Measurements from ENCODE around the gene NPLOC4. TPM values are rescaled to one million over a fixed set of nuclear protein-coding genes. Genes with fewer than 3 reads are reported as not detected.

NPLOC4 gene
- total RNA-seq, 1 donor from 2014 or later: 102 TPM

DNA sequence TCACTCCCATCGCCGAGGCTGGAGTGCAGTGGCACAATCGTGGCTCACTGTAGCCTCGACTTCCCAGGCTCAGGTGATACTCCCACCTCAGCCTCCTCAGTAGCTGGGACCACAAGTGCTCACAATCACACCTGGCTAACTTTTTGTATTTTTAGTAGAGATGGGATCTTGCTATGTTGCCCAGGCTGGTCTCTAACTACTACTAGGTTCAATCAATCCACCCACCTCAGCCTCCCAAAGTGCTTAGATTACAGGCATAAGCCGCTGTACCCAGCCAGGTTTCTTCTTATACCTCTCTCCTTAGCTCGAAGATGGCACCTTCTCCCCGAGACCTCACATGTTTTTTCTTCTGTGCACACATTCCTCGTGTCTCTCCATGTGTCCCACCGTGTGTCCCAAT lies 3.1 kb upstream of the NPLOC4 start:
- Mint-ChIP-seq H3K27ac (no peak overlapping the region), H3K36me3 (ENCODE audit: insufficient read depth) (no peaks in the 10 kb centered on the region), H3K9me3 (ENCODE audit: low read depth) (no peaks in the 10 kb centered on the region), H3K4me1 (ENCODE audit: low read depth) (peaks cover 11% of the 10 kb centered on the region), H3K4me3 (ENCODE audit: low read depth) (no peak overlapping the region), H3K27me3 (no peaks in the 10 kb centered on the region)
- TF ChIP-seq, protein P1, sequence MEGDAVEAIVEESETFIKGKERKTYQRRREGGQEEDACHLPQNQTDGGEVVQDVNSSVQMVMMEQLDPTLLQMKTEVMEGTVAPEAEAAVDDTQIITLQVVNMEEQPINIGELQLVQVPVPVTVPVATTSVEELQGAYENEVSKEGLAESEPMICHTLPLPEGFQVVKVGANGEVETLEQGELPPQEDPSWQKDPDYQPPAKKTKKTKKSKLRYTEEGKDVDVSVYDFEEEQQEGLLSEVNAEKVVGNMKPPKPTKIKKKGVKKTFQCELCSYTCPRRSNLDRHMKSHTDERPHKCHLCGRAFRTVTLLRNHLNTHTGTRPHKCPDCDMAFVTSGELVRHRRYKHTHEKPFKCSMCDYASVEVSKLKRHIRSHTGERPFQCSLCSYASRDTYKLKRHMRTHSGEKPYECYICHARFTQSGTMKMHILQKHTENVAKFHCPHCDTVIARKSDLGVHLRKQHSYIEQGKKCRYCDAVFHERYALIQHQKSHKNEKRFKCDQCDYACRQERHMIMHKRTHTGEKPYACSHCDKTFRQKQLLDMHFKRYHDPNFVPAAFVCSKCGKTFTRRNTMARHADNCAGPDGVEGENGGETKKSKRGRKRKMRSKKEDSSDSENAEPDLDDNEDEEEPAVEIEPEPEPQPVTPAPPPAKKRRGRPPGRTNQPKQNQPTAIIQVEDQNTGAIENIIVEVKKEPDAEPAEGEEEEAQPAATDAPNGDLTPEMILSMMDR (IDR thresholded peaks at IDR 0.05; ENCODE audit: unreplicated experiment): no peak
- DNase-seq (ENCODE audit: low spot score, unreplicated experiment): no peak

DNA sequence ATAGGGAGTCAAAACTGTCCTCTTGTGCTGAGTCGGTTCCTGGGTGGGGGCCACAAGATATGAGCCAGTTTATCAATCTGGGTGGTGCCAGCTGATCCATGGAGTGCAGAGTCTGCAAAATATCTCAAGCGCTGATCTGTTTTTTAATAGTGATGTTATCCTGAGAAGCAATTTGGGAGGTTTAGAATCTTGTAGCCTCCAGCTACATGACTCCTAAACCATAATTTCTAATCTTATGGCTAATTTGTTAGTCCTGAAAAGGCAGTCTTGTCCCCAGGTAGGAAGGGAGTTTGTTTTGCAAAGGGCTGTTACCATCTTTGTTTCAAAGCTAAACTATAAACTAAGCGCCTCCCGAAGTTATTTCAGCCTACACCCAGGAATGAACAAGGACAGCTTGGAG lies 1.8 kb upstream of the NPLOC4 start:
- Mint-ChIP-seq H3K4me1 (ENCODE audit: low read depth) (peaks cover 11% of the 10 kb centered on the region), H3K27me3 (no peaks in the 10 kb centered on the region), H3K4me3 (ENCODE audit: low read depth) (no peak overlapping the region), H3K36me3 (ENCODE audit: insufficient read depth) (no peaks in the 10 kb centered on the region), H3K9me3 (ENCODE audit: low read depth) (no peaks in the 10 kb centered on the region), H3K27ac (peak overlapping the region; percentile 49)
- TF ChIP-seq, protein P1 (IDR thresholded peaks at IDR 0.05; ENCODE audit: unreplicated experiment): no peak
- DNase-seq (ENCODE audit: low spot score, unreplicated experiment): no peak

DNA sequence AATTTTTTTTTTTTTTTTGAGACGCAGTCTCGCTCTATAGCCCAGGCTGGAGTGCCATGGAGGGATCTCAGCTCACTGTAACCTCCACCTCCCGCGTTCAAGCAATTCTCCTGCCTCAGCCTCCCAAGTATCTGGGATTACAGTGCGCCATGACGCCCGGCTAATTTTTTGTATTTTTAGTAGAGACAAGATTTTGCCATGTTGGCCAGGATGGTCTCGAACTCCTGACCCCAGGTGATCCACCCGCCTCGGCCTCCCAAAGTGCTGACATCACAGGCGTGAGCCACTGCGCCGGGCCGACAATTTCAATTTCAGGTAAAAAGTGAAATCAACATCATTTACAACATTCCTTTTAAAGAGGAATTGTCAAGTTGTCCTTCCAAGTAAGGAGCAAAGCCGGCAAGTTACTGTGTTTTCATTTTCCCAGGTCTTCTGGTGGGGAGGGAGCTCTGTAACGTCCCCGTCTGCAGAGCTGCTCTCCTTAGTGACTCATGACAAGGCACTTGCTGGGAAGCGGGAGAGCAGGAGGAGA lies 873 bp downstream of the NPLOC4 start:
- peaks cover 11% of the 10 kb centered on the region for H3K4me1 Mint-ChIP-seq (ENCODE audit: low read depth)
- H3K27me3 Mint-ChIP-seq: no peaks in the 10 kb centered on the region
- DNase-seq (ENCODE audit: low spot score, unreplicated experiment): no peak
- peak overlapping the region; percentile 96 for H3K27ac Mint-ChIP-seq
- peak overlapping the region; percentile 89 for H3K4me3 Mint-ChIP-seq (ENCODE audit: low read depth)
- TF ChIP-seq, protein P1 (IDR thresholded peaks at IDR 0.05; ENCODE audit: unreplicated experiment): no peak
- H3K36me3 Mint-ChIP-seq (ENCODE audit: insufficient read depth): no peaks in the 10 kb centered on the region
- H3K9me3 Mint-ChIP-seq (ENCODE audit: low read depth): no peaks in the 10 kb centered on the region

DNA sequence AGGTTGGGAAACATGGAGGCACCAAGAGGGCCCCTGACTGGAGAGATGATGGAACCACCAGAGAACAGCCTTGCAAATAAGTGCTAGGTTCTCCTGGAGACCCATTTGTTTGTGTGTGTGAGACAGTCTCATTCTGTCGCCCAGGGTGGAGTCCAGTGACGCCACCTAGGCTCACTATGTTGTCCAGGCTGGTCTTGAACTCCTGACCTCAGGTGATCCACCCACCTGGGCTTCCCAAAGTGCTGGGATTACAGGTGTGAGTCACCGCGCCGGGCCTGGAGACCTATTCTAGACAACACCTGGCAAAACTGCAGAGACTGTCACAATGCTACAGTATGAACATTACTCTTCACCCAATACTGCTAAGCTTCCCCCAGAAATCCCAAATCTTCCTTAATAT lies 1.5 kb downstream of the NPLOC4 start:
- no peaks in the 10 kb centered on the region for H3K36me3 Mint-ChIP-seq (ENCODE audit: insufficient read depth)
- H3K27ac Mint-ChIP-seq: peak overlapping the region; percentile 96
- no peak for DNase-seq (ENCODE audit: low spot score, unreplicated experiment)
- TF ChIP-seq, protein P1 (IDR thresholded peaks at IDR 0.05; ENCODE audit: unreplicated experiment): no peak
- no peaks in the 10 kb centered on the region for H3K27me3 Mint-ChIP-seq
- H3K9me3 Mint-ChIP-seq (ENCODE audit: low read depth): no peaks in the 10 kb centered on the region
- H3K4me1 Mint-ChIP-seq (ENCODE audit: low read depth): peaks cover 11% of the 10 kb centered on the region
- H3K4me3 Mint-ChIP-seq (ENCODE audit: low read depth): peak overlapping the region; percentile 89

- Mint-ChIP-seq H3K27ac (no peak overlapping the region), H3K9me3 (ENCODE audit: low read depth) (no peaks in the 10 kb centered on the region), H3K27me3 (no peaks in the 10 kb centered on the region), H3K36me3 (ENCODE audit: insufficient read depth) (peaks cover 7% of the 10 kb centered on the region), H3K4me1 (ENCODE audit: low read depth) (peaks cover 10% of the 10 kb centered on the region), H3K4me3 (ENCODE audit: low read depth) (no peak overlapping the region)
- TF ChIP-seq, protein P1 (IDR thresholded peaks at IDR 0.05; ENCODE audit: unreplicated experiment): no peak
- no peak for DNase-seq (ENCODE audit: low spot score, unreplicated experiment)
These were observed 5.4 kb downstream of the NPLOC4 start for GRCh38 chr17:81631482-81631881.

Data from progenitor cell of endocrine pancreas (in vitro differentiated cells).